ENCODE data around the gene P4HB.

Gene P4HB

DNA sequence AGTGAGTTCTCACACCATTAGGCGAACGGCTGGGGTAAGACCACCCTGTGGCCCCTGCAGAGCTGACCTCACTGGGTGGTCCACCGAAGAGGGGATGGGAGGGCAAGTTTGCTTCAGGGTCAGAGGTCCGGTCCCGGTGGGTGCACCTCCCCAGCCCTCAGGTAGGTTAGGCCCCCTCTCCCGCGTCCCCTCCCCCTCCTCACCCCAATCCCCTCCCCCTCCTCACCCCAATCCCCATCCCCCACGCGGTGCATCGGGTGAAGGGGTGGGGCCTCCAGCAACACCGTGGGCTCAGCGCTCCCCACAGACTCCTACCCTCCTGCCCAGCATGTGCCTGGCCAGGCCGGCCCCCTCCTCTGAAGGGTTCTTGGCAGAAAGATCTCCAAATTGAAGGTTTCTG, 40.6 kb downstream of the P4HB start:
- no peak for DNase-seq (ENCODE audit: extremely low spot score)
- POLR2A ChIA-PET: no interaction called here
- CTCF ChIA-PET: no interaction called here
- no peak for TF ChIP-seq CTCF (IDR thresholded peaks at IDR 0.05; ENCODE audit: control extremely low read depth, extremely low read depth, low read depth, missing control alignments)

- ChIA-PET POLR2A (no interaction called here), CTCF (no interaction called here)
- DNase-seq (ENCODE audit: extremely low spot score): no peak
- TF ChIP-seq CTCF (IDR thresholded peaks at IDR 0.05; ENCODE audit: control extremely low read depth, extremely low read depth, low read depth, missing control alignments): no peak
Observed at GRCh38 chr17:81817758-81818147, 42.6 kb downstream of the P4HB start.

- no peak for DNase-seq (ENCODE audit: extremely low spot score)
- ChIA-PET CTCF (no interaction called here), POLR2A (interaction anchor here (0.6 kb wide), 1 partner anchor 12 kb away, joined by 3 read pairs; no protein-coding TSS in a partner anchor)
- no peak for TF ChIP-seq CTCF (IDR thresholded peaks at IDR 0.05; ENCODE audit: control extremely low read depth, extremely low read depth, low read depth, missing control alignments)
Observed at GRCh38 chr17:81815646-81815986, 44.7 kb downstream of the P4HB start.

- no peak for DNase-seq (ENCODE audit: extremely low spot score)
- POLR2A ChIA-PET: interaction anchor here (0.6 kb wide), 1 partner anchor 13 kb away, joined by 3 read pairs; no protein-coding TSS in a partner anchor
- CTCF ChIA-PET: no interaction called here
- TF ChIP-seq CTCF (IDR thresholded peaks at IDR 0.05; ENCODE audit: control extremely low read depth, extremely low read depth, low read depth, missing control alignments): no peak
Observed at GRCh38 chr17:81814748-81815645, 45.3 kb downstream of the P4HB start.

DNA sequence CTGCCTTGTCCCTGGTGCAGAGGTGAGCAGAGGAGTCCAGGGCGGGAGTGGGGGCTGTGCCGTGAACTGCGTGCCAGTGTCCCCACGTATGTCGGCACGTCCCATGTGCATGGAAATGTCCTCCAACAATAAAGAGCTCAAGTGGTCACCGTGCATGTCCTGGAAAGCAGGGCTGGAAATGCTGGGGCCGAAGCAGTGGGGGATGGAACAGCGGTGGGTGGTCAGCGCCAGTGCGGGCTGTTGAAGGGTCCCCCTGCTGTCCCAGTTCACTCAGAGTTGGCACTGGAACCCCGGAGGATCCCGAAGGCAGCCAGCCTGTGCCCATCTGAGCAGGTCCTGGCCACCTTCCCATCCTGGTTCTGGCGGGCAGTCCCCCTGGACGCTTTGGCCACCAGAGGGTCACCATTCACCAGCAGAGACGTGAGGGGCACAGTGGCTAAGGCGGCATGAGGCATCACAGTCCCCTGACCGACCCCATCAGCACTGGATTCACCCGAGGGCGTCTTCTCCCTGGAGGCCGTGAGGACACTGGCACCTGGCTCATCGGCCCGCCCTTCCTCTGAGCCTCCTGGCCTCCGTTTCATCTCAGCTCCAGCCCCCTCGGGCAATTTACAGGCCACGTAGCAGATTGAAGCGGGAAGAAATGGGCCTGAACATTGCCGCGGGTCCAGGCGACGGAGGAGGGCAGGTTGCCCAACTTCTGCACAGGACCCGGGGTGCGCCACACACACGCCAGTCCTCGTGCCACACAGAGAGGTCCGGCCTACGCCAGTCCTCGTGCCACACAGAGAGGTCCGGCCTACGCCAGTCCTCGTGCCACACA, 46.3 kb downstream of the P4HB start:
- no peak for TF ChIP-seq CTCF (IDR thresholded peaks at IDR 0.05; ENCODE audit: control extremely low read depth, extremely low read depth, low read depth, missing control alignments)
- POLR2A ChIA-PET: no interaction called here
- DNase-seq (ENCODE audit: extremely low spot score): no peak
- CTCF ChIA-PET: interaction anchor here (1.1 kb wide), 1 partner anchor 79 kb away, joined by 3 read pairs; no protein-coding TSS in a partner anchor

GRCh38 chr17:81813371-81813684, 47.0 kb downstream of the P4HB start:
- DNase-seq (ENCODE audit: extremely low spot score): no peak
- ChIA-PET POLR2A (no interaction called here), CTCF (interaction anchor here (1.1 kb wide), 1 partner anchor 78 kb away, joined by 3 read pairs; no protein-coding TSS in a partner anchor)
- no peak for TF ChIP-seq CTCF (IDR thresholded peaks at IDR 0.05; ENCODE audit: control extremely low read depth, extremely low read depth, low read depth, missing control alignments)
